ENCODE results near the gene CATSPERB. TPM values are rescaled to one million over a fixed set of nuclear protein-coding genes. Genes with fewer than 3 reads are reported as not detected.
"Not testable (repeated sequence)": the region's sequence is repeated elsewhere in the genome, so short reads cannot be mapped to it uniquely, and the experiment has no call there.

Gene CATSPERB
- polyA plus RNA-seq, 1 donor: 0.40 TPM

DNA sequence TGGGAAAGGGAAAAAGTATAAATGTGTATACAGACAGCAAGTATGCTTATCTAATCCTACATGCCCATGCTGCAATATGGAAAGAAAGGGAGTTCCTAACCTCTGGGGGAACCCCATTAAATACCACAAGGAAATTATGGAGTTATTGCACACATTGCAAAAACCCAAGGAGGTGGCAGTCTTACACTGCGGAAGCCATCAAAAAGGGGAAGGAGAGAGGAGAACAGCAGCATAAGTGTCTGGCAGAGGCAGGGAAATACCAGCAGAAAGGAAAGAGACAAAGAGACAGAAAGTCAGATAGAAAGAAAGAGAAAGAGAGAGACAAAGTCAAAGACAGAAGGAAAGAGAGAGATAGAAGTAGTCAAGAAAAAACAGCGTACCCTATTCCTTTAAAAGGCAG is 64.8 kb downstream of the CATSPERB start:
- DNase-seq: not testable (repeated sequence)

DNA sequence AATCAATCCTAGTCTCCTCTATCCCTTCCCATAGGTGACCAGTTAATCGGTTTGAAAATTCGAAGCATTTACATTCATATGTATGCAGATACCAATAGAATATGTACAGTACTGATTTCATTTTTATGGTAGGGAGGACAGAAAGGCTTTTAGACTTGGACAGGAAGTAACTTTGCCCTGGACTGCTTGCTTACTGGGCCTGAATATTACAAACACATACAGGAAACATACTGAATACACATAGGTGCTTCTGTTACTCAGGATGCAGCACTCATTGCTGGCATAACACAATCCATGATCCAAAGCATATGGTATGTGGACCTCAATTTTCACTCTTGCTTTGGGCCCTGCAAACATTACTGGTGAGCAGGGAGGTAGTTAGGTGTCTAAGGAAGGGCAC is 71.1 kb downstream of the CATSPERB start:
- DNase-seq: no peak

DNA sequence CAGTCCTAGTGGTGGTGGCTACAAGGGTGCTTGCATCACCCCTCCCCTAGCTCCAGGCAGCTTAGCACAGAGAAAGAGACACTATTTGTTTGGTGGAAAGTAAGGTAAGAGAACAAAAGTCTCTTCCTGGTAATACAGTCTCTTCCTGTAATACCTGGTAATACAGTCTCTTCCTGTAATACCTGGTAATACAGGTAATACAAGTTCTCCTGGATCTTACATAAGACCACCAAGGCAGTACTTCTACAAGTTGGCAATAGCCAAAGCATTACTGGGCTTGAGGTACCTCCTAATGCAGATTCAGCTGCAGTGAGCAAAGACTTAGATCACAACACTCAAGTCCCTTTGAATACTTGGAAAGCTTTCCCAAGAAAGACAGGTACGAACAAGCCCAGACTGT is 77.0 kb downstream of the CATSPERB start:
- no peak for DNase-seq

DNA sequence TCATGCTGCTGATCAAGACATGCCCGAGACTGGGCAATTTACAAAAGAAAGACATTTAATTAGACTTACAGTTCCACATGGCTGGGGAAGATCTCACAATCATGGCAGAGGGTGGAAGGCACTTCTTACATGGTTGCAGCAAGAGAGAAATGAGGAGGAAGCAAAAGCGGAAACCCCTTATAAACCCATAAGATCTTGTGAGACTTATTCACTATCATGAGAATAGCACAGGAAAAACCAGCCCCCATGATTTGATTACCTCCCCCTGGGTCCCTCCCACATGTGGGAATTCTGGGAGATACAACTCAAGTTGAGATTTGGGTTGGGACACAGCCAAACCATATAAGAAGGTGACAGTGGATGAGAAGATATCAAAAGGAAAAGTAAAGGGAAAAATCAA is 78.4 kb downstream of the CATSPERB start:
- DNase-seq: no peak

DNA sequence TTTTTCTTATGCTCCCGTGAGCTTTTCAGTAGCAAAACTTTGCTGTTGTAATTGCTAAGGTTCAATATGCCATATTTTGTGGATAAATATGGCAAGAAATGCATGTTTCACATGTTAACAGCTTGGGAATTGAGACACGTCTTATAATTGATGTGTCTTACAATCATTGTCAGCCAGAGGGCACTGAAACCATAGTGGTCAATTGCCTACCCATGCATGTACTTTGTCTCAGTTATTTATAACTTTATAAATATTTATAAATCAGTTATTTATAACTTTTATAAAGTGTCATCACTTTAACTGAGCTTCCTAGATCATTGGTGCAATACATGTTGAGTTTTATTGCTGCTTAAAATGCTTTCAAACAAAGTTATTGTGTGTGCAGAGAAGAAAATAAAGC is 82.0 kb downstream of the CATSPERB start:
- DNase-seq: peak; percentile 28

DNA sequence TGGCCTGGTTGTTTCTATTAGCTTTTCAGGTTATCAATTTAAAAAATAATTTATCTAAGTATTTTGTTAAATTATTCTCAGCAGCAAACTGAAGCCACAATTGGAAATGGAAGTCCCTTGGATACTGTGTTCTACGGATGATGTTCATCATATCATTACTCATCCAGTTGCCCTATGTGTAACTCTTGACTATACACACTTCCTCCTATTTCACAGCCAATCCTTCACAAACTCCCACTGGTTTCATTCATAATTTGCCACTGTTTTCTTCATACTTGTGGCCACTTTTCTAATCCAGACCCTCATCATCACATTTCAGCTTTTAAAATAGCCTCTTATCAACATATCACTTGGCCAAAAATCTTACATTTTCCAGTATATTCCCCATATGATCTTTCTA is 84.0 kb downstream of the CATSPERB start:
- DNase-seq: no peak

DNA sequence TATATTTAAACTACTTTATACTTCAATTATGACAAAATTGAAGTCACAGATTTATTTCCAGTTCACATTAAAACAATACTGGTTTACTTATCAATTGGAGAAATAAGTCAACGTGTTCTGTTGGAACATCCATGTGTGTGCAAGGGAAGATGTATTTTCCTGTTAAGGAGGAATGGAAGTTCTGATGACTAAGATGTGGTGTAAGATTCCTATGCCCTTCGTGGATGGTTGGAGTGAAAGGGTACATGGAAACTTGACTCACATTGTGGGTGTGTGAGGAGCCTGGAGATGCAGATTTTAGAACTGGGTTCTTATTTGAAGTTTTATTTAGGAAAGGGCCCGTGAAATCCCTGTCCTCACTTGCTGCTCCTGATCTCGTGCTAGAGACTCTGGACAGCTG is 95.3 kb downstream of the CATSPERB start:
- no peak for DNase-seq

DNA sequence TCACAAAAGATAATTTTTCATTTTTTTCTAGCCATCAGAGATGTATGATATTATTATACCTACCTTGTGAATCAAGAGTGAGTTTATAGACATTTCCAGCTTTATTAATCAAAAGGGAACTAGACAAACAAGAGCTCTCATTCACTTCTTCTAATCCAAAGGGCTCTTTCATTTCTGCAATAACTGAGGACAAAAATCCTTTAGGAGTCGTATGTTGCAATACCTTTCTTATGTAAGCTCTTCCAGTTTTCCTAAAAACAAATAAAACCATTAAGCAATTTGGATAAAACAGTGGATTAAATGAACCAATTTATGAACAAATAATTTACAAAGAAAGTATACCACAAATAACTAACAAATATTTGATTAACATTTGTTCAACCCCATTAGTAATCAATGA is 107.1 kb downstream of the CATSPERB start:
- no peak for DNase-seq

DNA sequence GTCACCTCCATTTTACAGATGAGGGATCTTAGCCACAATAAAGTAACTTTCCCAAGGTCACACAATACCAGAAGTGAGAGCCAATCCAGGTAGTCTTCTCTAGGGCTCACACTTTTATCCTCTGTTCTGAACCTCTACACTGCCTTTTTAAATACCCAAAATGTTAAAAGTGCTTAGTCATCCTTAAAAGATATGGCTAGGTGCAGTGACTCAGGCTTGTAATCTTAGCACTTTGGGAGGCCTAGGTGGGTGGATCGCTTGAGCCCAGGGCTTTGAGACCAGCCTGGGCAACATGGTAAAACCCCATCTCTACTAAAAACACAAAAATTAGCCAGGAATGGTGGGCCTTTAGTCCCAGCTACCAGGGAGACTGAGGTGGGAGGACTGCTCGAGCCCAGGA is 117.7 kb downstream of the CATSPERB start:
- no peak for DNase-seq

DNA sequence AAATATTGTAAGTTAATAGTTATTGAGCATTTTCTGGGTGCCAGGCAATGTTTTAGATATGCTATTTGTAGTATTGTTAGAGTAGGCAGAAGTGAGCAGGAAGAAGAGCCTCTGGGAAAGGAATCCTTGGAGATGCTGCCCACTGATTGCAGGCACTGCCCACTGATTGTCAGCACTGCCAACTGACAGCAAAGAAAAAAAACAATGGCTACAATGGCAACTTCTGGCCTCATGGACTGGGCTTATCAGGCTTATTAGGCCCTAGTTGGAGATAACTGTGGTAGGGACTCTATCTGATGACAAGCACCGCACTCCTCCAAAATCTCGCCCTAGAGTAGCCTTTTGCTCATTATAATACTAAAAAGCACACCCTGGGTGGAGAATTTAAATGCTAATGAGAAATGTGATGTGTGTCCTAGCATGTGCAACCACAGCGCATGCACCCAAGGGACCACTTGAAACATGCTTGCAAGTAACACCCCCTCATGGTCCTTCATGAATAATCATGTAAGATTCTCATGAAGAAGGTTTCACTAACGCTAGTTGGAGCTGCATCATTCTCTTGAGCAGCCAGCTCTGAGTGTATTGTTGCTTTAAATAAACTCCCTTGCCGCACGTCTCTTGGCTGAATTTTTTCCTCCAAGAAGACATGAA is 118.3 kb downstream of the CATSPERB start:
- no peak for DNase-seq

DNA sequence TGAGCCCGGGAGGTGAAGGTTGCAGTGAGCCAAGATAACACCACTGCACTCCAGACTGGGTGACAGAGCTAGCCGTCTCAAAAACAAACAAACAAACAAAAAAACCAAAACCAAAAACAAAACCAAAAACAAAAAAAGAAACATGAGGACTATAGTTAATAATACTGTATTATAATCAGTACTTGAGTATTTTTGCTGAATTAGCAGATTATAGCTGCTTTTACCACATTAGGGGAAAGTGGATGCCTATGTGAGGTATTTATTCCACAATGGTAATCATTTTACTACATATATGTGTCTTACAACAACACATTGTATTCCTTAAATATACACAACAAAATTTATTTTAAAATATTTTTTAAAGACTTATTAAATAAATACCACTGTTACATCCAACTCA is 120.4 kb downstream of the CATSPERB start:
- no peak for DNase-seq

DNA sequence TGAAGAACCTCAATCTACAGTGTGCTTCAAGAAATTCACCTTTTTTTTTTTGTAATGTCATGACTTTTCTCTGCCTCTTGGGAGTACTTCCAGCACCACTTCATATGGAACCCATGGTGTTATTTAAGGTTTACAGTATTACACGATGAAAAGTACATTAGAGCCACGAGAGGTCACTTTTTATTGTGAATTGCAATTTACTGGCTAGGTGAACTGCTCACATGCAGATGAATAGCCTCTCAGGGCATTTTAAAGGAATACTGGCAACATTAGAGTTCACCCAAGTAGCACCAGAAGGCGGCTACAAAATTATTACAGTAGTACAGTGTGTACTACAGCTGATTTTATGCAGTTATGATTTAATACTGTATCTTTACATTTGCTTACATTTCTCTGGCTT is 122.7 kb downstream of the CATSPERB start:
- DNase-seq: no peak

DNA sequence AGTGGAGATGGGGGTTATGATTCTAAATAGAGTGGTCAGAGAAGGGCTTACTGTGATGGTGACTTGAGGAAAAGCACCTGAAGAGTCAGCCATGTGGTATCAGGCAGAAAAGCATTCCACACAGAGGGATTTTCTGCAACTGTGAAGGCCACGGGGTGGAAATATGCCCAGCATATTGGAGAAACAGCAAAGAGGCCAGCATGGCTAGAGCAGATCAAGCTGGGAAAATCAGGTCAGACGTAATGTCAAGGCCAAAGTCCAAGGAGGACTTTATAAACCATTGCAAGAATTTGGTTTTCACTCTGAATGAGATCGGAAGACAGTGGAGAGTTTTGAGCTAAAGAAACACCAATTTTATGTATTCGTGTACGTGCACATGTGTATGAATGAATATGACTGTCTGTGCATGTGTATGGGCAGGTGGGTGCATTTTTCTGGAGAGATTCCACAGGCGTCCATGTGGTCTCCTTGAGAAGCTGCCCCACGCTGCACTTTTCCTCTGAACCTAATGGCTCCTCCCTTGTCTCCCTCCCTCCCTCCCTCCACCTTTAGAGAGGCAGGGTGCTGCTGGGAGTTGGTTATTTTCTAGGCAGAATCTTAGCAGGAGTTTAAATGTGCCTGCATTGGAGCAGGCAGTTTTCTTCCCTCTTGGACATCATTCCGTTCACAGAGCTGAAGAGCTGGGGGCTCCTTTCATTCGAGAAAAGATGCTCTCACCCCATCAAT is 124.4 kb downstream of the CATSPERB start:
- DNase-seq: no peak

DNA sequence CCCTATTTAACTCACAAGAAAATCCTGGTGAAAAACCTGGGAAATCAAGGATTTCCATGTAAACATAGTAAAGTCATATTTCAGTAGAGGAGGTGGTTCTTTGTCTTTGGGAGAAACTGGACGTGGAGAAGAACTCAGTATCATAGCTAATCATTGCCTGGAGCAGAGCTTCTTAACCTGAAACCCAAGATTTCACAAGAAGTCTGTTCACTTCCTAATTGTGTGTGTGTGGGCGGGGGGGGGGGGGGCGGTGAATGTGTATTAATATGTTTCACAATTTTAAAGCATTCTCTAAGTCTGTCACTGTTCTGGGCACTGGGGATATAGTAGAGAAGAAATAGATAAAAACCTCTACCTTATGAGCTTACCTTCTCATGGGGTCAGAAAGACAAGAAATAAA is 125.0 kb downstream of the CATSPERB start:
- DNase-seq: no peak

DNA sequence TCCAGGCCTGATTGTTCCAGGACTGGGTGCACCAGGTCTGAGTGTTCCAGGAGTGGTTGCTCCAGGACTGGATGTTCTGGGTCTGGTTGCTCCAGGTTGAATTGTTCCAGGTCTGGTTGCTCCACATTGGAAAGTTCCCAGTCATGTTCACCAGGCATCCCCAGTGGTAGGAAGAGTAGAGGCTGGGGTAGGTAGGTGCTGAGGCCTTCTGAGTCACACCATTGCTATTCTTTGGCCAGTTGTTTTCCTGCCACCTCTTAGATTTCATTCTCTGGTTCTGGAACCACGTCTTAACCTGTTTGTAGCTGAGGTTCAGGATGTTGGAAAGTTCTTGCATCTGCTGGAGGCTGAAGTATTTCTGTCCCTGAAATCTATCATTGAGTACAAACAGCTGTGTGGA is 127.3 kb downstream of the CATSPERB start:
- DNase-seq: not testable (repeated sequence)

DNA sequence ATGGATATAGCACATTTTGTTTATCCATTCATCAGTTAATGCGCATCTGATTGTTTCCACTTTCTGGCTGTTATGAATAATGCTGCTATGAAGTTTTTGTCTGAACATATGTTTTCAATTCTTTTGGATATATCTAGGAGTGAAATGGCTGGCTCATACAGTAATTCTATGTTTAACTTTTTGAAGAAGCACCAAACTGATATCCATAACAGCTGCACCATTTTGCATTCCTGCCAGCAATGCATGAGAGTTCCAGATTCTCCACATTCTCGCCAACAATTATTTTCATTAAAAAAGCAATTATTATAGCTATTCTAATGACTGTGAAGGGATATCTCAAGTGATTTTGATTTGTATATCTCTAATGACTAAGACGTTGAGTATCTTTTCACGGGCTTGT is 131.9 kb downstream of the CATSPERB start:
- DNase-seq: peak; percentile 15

DNA sequence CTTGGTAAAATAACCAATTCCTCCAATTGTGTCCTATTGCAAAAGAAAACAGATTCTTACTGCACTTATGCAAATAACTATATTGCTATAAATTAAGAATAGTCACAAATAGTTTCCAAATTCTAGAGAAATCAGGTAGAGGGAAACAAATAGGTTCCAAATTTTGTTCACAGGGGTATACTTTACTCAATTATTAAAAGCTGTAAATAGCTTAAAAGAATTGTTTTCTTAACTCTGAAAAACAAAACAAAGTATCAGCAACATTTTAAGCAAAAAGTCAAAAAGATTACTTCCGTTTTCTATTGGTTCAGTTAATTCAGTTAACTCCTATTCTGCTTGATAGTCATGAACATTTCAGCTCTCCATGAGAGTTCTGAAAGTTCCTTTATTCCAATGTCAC is 136.2 kb downstream of the CATSPERB start:
- DNase-seq: no peak

DNA sequence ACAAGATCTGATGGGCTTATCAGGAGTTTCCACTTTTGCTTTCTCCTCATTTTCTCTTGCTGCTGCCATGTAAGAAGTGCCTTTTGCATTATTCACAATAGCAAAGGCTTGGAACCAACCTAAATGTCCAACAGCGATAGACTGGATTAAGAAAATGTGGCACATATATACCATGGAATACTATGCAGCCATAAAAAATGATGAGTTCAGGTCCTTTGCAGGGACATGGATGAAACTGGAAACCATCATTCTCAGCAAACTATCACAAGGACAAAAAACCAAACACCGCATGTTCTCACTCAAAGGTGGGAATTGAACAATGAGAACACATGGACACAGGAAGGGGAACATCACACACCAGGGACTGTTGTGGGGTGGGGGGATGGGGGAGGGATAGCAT is 137.9 kb downstream of the CATSPERB start:
- DNase-seq: not testable (repeated sequence)

DNA sequence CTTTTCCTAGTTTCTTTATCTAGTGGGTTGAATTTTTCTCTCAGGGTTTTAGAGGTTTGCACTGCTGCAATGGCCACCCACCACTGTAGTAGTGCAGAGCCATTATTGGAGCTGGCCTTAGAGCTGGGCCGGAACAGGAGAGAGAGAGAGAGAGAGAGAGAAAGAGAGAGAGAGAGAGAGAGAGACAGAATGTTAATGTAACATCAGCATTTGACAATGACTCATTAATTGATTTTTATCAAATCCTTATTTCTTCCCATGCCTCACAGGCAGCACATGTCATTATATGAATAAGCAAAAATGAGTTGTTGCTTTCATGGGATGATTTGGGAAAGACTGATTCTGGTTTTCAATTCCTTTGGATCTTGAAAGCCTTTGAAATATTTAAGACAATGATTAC is 145.5 kb downstream of the CATSPERB start:
- DNase-seq: no peak

DNA sequence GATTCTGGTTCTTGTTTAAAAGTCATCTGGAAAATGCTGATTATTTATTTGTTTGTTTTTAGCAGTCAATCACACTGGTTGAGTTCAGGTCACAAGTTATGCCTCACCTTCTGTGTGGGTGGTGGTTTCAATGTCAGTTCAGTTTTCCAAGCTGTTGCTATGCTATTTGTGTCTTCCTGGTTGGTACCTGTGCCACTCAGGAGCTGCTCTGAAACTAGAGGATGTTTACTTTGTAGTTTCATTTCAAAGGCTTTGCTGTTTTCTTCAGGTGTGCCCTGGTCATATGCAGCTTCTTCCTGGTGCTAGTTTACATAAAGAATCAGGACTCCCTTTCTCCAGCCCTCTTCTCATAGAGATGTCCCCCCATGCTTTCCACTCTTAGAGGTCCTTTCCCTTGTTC is 146.0 kb downstream of the CATSPERB start:
- DNase-seq: no peak

DNA sequence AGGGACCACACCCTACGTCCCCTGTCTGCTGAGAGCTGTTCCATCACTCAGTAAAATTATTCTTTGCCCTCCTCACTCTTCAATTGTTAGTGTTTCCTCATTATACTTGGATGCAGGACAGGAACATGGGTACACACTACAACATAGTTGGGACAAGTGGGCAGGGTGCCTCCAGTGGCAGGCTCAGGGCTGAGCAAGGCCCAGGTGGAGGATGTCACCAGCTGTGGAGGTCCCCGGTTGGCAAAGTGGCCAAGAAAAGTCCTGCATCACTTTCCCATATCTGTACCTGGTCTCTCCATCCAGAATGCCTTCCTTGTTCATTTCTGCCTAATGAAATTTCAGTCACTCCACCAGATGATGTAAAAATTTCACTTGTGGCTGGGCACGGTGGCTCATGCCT is 149.1 kb downstream of the CATSPERB start:
- no peak for DNase-seq

DNA sequence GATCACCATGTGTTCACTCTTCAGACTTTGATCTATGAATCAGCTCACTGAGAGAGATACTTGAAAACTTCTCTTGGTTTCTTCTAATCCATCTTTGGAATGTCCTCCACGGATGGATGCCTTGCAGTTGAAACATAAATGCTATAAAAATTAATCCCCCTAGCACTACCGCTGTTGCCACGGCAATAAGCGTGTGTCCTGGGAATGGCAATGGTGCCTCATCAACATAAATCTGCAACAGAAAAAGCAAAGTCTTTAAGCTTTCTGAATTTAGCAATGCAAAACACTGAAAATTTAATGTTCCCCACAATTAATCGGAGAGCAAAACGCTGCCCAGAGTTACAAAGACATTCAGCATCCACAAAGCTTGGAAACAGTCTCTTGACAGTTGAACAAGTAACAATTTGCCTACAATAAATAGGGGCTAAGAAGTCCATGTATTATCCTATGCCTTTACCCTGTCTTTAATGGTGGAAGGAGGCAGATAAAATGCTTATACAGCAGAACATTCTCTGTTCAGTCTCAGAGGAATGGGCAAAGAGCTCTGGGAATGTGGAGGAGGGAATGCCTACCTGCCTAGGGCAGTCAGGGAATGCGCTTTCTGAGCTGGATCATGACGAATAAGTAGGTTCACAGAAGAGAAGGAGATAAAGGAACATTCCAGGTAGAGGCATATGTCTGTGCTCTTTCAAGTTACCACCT is 150.9 kb downstream of the CATSPERB start:
- DNase-seq: no peak

DNA sequence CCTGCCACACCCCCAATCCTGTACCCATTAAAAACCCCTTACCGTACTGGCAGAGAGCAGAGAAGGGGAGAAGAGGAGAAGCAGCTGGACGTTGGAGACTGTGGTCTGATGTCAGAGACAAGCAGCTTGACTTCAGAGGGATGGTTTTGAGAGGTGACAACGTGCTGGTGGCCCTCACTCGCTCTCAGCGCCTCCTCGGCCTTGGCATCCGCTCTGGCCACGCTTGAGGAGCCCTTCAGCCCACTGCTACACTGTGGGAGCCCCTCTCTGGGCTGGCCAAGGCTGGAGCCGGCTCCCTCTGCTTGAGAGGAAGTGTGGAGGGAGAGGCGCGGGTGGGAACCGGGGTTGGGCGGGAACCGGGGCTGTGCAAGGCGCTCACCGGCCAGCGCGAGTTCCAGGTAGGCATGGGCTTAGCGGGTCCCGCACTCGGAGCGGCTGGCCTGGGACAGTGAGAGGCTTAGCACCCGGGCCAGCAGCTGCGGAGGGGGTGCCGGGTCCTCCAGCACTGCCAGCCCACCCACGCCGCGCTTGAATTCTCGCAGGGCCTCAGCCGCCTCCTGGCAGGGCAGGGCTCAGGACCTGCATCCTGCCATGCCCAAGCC is 154.2 kb downstream of the CATSPERB start:
- no peak for DNase-seq
